ENCODE data around the gene ANKRD23.

Gene ANKRD23

GRCh38 chr2:96792772-96793749 is 50.8 kb downstream of the ANKRD23 start:
- no peak for DNase-seq

GRCh38 chr2:96789245-96789617 is 54.6 kb downstream of the ANKRD23 start:
- DNase-seq, result no peak

DNA sequence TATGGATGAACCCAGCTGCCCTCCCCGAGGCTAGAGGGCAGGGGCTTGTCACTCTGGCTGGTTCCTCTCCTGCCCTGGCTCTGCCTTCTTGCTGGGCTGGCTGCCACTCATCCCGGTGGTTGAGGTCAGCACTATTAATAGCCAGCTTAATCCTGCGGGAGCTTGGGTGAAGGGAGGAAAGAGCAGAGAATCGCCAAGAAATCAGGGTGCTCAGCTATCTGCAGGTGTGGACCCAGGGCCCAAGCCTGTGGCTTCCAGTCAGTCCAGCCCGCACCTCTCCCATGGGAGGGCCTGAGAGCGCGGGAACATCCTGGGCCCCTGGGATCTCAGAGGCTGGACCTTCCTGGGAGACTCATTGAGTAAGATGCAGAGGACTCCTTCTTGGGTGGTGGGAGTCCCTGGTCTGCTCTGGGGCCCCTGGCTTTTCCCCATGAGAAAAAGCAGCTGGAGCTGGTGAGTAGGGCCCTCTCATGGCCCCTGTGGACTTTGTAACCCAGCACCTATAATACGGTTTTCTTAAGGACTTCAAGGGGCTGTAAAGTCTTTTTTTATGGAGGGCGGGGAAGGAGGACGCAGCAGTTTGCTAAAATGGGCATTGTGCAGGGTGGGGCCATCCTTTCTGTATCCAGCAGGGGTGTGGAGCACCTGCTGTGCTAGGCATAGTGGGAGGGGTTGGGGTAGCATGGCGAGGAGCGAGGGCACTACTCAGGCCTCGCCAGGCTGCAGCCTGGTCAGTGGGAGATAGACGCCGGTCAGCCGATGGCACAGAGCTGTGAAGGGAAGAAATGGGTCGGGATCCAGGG is 55.2 kb downstream of the ANKRD23 start:
- no peak for DNase-seq
